Glutamatergic neuron (in vitro differentiated cells): ENCODE results near the gene TAF3. TPM values are rescaled to one million over a fixed set of nuclear protein-coding genes. Genes with fewer than 3 reads are reported as not detected.
A peak's percentile ranks its signal among the peaks of the same experiment; 100 is the strongest.

Source experiments
- DNase-seq: peaks from one replicate; pipeline ENCODE4 v3.0.0; 2022
- H3K27ac Mint-ChIP-seq: one replicate; pipeline ENCODE4 v1.8.0; 2020; ENCODE audit warnings: mild to moderate bottlenecking, mixed read lengths, inconsistent platforms; ENCODE audit not compliant: unreplicated experiment
- H3K27me3 Mint-ChIP-seq: one replicate; pipeline ENCODE4 v1.8.0; 2020; ENCODE audit warnings: mild to moderate bottlenecking, moderate library complexity, mixed read lengths, inconsistent platforms; ENCODE audit not compliant: unreplicated experiment
- H3K36me3 Mint-ChIP-seq: one replicate; pipeline ENCODE4 v1.8.0; 2020; ENCODE audit warnings: mild to moderate bottlenecking, mixed read lengths, inconsistent platforms; ENCODE audit not compliant: unreplicated experiment
- H3K4me1 Mint-ChIP-seq: one replicate; pipeline ENCODE4 v1.8.0; 2020; ENCODE audit warnings: mild to moderate bottlenecking, low read depth, mixed read lengths, inconsistent platforms; ENCODE audit not compliant: unreplicated experiment
- H3K4me3 Mint-ChIP-seq: one replicate; pipeline ENCODE4 v1.8.0; 2020; ENCODE audit warnings: mild to moderate bottlenecking, mixed read lengths, inconsistent platforms; ENCODE audit not compliant: unreplicated experiment
- H3K9me3 Mint-ChIP-seq: one replicate; pipeline ENCODE4 v1.8.0; 2020; ENCODE audit warnings: mild to moderate bottlenecking, moderate library complexity, mixed read lengths, inconsistent platforms; ENCODE audit not compliant: unreplicated experiment
- total RNA-seq: library from RNA; stranded (reverse); fragmentation: NEBNext Ultra II Directional; extraction: Animal tissue kit (Norgen Biotek cat#: 25700); gene quantifications from one replicate; pipeline ENCODE4 v1.2.1, GENCODE V29; 2021; ENCODE audit not compliant: unreplicated experiment
- TF ChIP-seq, protein P1 (sequence below): fragments of 200-600 bp; sonication (generic); IDR thresholded peaks from one replicate; pipeline ENCODE4 v1.5.0; 2021; ENCODE audit not compliant: partially characterized antibody, unreplicated experiment

The TAF3 gene
- total RNA-seq, 1 donor from 2014 or later, result 10.2 TPM

GRCh38 chr10:7872041-7872442, 53.7 kb downstream of the TAF3 start:
- TF ChIP-seq, protein P1, sequence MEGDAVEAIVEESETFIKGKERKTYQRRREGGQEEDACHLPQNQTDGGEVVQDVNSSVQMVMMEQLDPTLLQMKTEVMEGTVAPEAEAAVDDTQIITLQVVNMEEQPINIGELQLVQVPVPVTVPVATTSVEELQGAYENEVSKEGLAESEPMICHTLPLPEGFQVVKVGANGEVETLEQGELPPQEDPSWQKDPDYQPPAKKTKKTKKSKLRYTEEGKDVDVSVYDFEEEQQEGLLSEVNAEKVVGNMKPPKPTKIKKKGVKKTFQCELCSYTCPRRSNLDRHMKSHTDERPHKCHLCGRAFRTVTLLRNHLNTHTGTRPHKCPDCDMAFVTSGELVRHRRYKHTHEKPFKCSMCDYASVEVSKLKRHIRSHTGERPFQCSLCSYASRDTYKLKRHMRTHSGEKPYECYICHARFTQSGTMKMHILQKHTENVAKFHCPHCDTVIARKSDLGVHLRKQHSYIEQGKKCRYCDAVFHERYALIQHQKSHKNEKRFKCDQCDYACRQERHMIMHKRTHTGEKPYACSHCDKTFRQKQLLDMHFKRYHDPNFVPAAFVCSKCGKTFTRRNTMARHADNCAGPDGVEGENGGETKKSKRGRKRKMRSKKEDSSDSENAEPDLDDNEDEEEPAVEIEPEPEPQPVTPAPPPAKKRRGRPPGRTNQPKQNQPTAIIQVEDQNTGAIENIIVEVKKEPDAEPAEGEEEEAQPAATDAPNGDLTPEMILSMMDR, result peak; percentile 95
- Mint-ChIP-seq H3K27ac (no peak overlapping the region), H3K27me3 (no peaks in the 10 kb centered on the region), H3K4me3 (no peak overlapping the region), H3K4me1 (peaks cover 8% of the 10 kb centered on the region), H3K36me3 (no peaks in the 10 kb centered on the region), H3K9me3 (no peaks in the 10 kb centered on the region)
- DNase-seq, result no peak

DNA sequence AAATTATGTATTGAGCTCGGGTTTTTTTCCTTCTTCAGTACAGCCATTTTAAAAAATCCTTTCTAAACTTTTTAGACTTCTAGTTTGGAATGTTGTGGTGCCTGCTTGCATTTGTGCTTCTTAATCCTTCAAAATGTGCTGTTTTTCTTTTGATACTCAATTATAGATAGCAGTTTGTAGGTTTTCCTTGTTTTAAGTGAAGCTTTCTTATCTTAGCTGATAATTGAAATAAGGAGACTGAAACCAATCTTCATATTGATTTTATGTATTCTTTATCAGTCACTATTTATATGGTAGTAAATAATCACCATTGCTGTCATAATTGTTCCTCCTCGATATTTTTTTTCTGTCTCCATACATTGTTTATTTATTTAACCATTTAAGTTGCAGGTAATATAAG, 56.6 kb downstream of the TAF3 start:
- H3K9me3 Mint-ChIP-seq, result no peaks in the 10 kb centered on the region
- TF ChIP-seq, protein P1, result no peak
- peaks cover 8% of the 10 kb centered on the region for H3K4me1 Mint-ChIP-seq
- H3K36me3 Mint-ChIP-seq, result no peaks in the 10 kb centered on the region
- H3K4me3 Mint-ChIP-seq, result no peak overlapping the region
- no peak overlapping the region for H3K27ac Mint-ChIP-seq
- H3K27me3 Mint-ChIP-seq, result no peaks in the 10 kb centered on the region
- DNase-seq, result no peak

GRCh38 chr10:7876541-7877127, 58.3 kb downstream of the TAF3 start:
- H3K36me3 Mint-ChIP-seq, result no peaks in the 10 kb centered on the region
- no peaks in the 10 kb centered on the region for H3K27me3 Mint-ChIP-seq
- H3K27ac Mint-ChIP-seq, result no peak overlapping the region

DNA sequence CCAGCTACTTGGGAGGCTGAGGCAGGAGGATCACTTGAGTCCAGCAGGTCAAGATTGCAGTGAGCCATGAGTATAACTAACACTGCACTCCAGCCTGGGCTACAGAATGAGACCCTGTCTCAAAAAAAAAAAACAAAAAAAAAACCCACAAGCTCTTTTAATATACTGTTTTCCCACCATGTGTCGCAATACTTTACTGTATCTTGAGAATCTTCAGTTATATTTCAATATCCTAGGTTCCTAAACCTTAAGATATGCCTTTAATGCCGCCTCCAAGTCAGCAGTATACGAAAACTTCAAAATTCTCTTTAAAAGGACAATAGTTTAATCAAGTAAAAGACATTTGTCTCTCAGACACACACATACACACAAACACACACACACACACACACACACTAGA, 62.8 kb downstream of the TAF3 start:
- Mint-ChIP-seq H3K4me3 (no peak overlapping the region), H3K9me3 (no peaks in the 10 kb centered on the region), H3K4me1 (no peaks in the 10 kb centered on the region), H3K27ac (no peak overlapping the region), H3K36me3 (no peaks in the 10 kb centered on the region), H3K27me3 (no peaks in the 10 kb centered on the region)
- no peak for DNase-seq
- TF ChIP-seq, protein P1, result no peak

More at GRCh38 chr10:7876541-7877127, 58.3 kb downstream of the TAF3 start:
- peaks cover 8% of the 10 kb centered on the region for H3K4me1 Mint-ChIP-seq
- no peak overlapping the region for H3K4me3 Mint-ChIP-seq
- DNase-seq, result no peak
- TF ChIP-seq, protein P1, result no peak
- no peaks in the 10 kb centered on the region for H3K9me3 Mint-ChIP-seq

GRCh38 chr10:7886056-7886455, 67.8 kb downstream of the TAF3 start:
- Mint-ChIP-seq H3K4me3 (no peak overlapping the region), H3K9me3 (no peaks in the 10 kb centered on the region), H3K27ac (no peak overlapping the region), H3K4me1 (peaks cover 12% of the 10 kb centered on the region), H3K36me3 (no peaks in the 10 kb centered on the region), H3K27me3 (no peaks in the 10 kb centered on the region)
- TF ChIP-seq, protein P1, result no peak
- no peak for DNase-seq
